ENCODE results near the gene EVA1C. TPM values are rescaled to one million over a fixed set of nuclear protein-coding genes. Genes with fewer than 3 reads are reported as not detected.

Gene EVA1C
- total RNA-seq, 1 donor from 2014 or later: 1.2 TPM

DNA sequence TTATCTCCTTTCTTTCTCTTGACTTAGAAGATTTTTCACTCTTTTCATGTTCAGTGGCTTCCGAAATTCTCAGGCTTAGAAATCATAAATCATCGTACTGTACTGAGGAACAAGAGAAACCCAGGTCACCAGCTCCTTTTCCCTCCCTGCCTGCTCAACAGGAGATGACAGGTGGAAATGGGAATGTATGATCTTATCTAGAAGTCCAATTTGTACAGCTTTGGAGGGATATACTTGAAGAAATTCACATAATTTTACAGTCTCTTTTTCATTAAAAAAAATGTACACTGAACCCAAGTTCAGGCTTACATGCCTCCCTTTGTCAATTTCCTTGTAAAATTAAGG, 11.7 kb downstream of the EVA1C start:
- Mint-ChIP-seq H3K36me3 (peaks cover 2% of the 10 kb centered on the region), H3K9me3 (peaks cover 7% of the 10 kb centered on the region), H3K4me1 (peaks cover 10% of the 10 kb centered on the region), H3K4me3 (no peak overlapping the region), H3K27me3 (ENCODE audit: insufficient read depth, low read depth) (peaks cover 8% of the 10 kb centered on the region), H3K27ac (no peak overlapping the region)
- Histone ChIP-seq H3K27me3 (no peaks in the 10 kb centered on the region), H3K9ac (no peak overlapping the region), H3K36me3 (no peaks in the 10 kb centered on the region), H3K4me1 (no peaks in the 10 kb centered on the region), H3K9me3 (ENCODE audit: low read depth) (no peaks in the 10 kb centered on the region), H2AFZ (replicated peaks) (no peak overlapping the region), H3K27ac (no peak overlapping the region), H3K79me2 (ENCODE audit: low read depth) (no peaks in the 10 kb centered on the region), H3F3A (ENCODE audit: low read depth) (no peaks in the 10 kb centered on the region), H4K20me1 (ENCODE audit: low read depth) (no peaks in the 10 kb centered on the region), H3K4me2 (no peak overlapping the region), H3K4me3 (no peak overlapping the region)
- TF ChIP-seq CTCF (IDR thresholded peaks at IDR 0.05) (no peak), EZH2phosphoT487 (IDR thresholded peaks at IDR 0.05) (no peak), EZH2 (IDR thresholded peaks at IDR 0.05) (no peak)
- DNase-seq (ENCODE audit: low spot score): no peak

DNA sequence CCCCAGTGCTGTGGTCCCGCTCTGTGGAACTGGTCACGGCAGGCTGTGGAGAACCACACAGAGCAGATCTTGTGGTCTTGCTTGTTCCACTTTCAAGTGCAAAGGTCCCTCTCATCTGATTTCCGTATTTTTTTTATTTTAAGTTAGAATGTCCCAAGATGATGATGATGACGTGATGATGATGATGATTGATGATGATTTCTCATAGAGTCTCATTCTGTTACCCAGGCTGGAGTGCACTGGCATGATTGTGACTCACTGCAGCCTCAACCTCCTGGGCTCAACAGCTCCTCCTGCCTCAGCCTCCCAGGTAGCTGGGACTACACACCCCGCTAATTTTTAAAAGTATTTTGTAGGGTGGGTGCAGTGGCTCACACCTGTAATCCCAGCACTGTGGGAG, 12.2 kb downstream of the EVA1C start:
- Mint-ChIP-seq H3K27ac (no peak overlapping the region), H3K4me1 (peaks cover 10% of the 10 kb centered on the region), H3K4me3 (no peak overlapping the region), H3K9me3 (peaks cover 7% of the 10 kb centered on the region), H3K36me3 (peaks cover 2% of the 10 kb centered on the region), H3K27me3 (ENCODE audit: insufficient read depth, low read depth) (peaks cover 5% of the 10 kb centered on the region)
- Histone ChIP-seq H4K20me1 (ENCODE audit: low read depth) (no peaks in the 10 kb centered on the region), H3F3A (ENCODE audit: low read depth) (no peaks in the 10 kb centered on the region), H3K79me2 (ENCODE audit: low read depth) (no peaks in the 10 kb centered on the region), H2AFZ (replicated peaks) (no peak overlapping the region), H3K9me3 (ENCODE audit: low read depth) (no peaks in the 10 kb centered on the region), H3K4me3 (no peak overlapping the region), H3K27me3 (no peaks in the 10 kb centered on the region), H3K36me3 (no peaks in the 10 kb centered on the region), H3K4me2 (no peak overlapping the region), H3K27ac (no peak overlapping the region), H3K9ac (no peak overlapping the region), H3K4me1 (no peaks in the 10 kb centered on the region)
- TF ChIP-seq EZH2phosphoT487 (IDR thresholded peaks at IDR 0.05): no peak
- no peak for TF ChIP-seq EZH2 (IDR thresholded peaks at IDR 0.05)
- no peak for TF ChIP-seq CTCF (IDR thresholded peaks at IDR 0.05)
- DNase-seq (ENCODE audit: low spot score): no peak

DNA sequence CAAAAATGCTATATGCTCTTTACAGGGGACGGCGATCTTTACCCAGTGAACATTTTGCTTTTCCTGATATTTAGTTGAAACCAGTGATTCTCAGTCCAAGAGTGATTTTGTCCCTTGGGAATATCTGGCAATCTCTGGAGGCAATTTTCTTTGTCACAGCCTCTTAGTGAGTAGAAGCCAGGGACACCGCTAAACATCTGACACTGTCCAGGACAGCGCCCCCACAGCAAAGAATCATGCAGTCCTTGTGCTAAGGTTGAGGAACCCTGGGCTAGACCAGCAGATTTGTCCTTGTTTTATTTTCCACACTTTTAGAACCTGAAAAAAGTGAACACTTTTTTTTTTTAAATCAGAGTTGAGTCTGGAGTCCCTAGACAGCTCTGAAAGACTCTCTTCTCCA, 13.1 kb downstream of the EVA1C start:
- Mint-ChIP-seq H3K4me1 (peaks cover 10% of the 10 kb centered on the region), H3K9me3 (peaks cover 10% of the 10 kb centered on the region)

More for the DNA sequence above, 13.1 kb downstream of the EVA1C start:
- TF ChIP-seq EZH2 (IDR thresholded peaks at IDR 0.05) (no peak), EZH2phosphoT487 (IDR thresholded peaks at IDR 0.05) (no peak), CTCF (IDR thresholded peaks at IDR 0.05) (no peak)
- no peaks in the 10 kb centered on the region for H3F3A ChIP-seq (ENCODE audit: low read depth)
- H3K4me2 ChIP-seq: no peak overlapping the region
- Mint-ChIP-seq H3K4me3 (no peak overlapping the region), H3K36me3 (peaks cover 2% of the 10 kb centered on the region), H3K27ac (no peak overlapping the region), H3K27me3 (ENCODE audit: insufficient read depth, low read depth) (peaks cover 4% of the 10 kb centered on the region)
- no peak overlapping the region for H2AFZ ChIP-seq (replicated peaks)
- H4K20me1 ChIP-seq (ENCODE audit: low read depth): no peaks in the 10 kb centered on the region
- no peak overlapping the region for H3K4me3 ChIP-seq
- no peaks in the 10 kb centered on the region for H3K79me2 ChIP-seq (ENCODE audit: low read depth)
- no peak overlapping the region for H3K9ac ChIP-seq
- H3K9me3 ChIP-seq (ENCODE audit: low read depth): no peaks in the 10 kb centered on the region
- no peak overlapping the region for H3K27ac ChIP-seq
- H3K4me1 ChIP-seq: no peaks in the 10 kb centered on the region
- no peaks in the 10 kb centered on the region for H3K36me3 ChIP-seq
- no peaks in the 10 kb centered on the region for H3K27me3 ChIP-seq
- DNase-seq (ENCODE audit: low spot score): no peak

Data from neural progenitor cell (in vitro differentiated cells).